ENCODE results near the gene SLC6A8.
"Not testable (repeated sequence)": the region's sequence is repeated elsewhere in the genome, so short reads cannot be mapped to it uniquely, and the experiment has no call there.

Gene SLC6A8

GRCh38 chrX:153706799-153707198, 19.1 kb downstream of the SLC6A8 start:
- no peak for DNase-seq (ENCODE audit: low read depth in 2 of 2)

GRCh38 chrX:153707406-153707805, 19.7 kb downstream of the SLC6A8 start:
- no peak for DNase-seq (ENCODE audit: low read depth in 2 of 2)

- DNase-seq (ENCODE audit: low read depth in 2 of 2) = peak in 1 of 2 donors; percentile 5
These were observed 20.7 kb downstream of the SLC6A8 start for GRCh38 chrX:153708415-153708814.

- DNase-seq (ENCODE audit: low read depth in 2 of 2) = no peak
These were observed 22.3 kb downstream of the SLC6A8 start for GRCh38 chrX:153709726-153710674.

GRCh38 chrX:153714256-153714655, 26.5 kb downstream of the SLC6A8 start:
- DNase-seq (ENCODE audit: low read depth in 2 of 2) = no peak

- DNase-seq (ENCODE audit: low read depth in 2 of 2) = no peak
These were observed 29.7 kb downstream of the SLC6A8 start for GRCh38 chrX:153717445-153717844.

- no peak for DNase-seq (ENCODE audit: low read depth in 2 of 2)
These were observed 31.5 kb downstream of the SLC6A8 start for GRCh38 chrX:153719238-153719637.

GRCh38 chrX:153719701-153720100, 32.0 kb downstream of the SLC6A8 start:
- no peak for DNase-seq (ENCODE audit: low read depth in 2 of 2)

GRCh38 chrX:153722704-153723350, 35.1 kb downstream of the SLC6A8 start:
- no peak for DNase-seq (ENCODE audit: low read depth in 2 of 2)

- peak; percentile 24 to 27 for DNase-seq (ENCODE audit: low read depth in 2 of 2)
These were observed 35.9 kb downstream of the SLC6A8 start for GRCh38 chrX:153723351-153724251.

GRCh38 chrX:153724252-153725038, 36.7 kb downstream of the SLC6A8 start, which contains the start of the genes ABCD1 and BCAP31:
Gene ABCD1, plus strand, starts transcription at chrX:153724856. Its CDS starts 411 bp downstream, at chrX:153725267.
Gene BCAP31, minus strand, starts transcription at chrX:153724387. Its CDS starts 1,143 bp downstream, at chrX:153723244.
- DNase-seq (ENCODE audit: low read depth in 2 of 2) = peak; percentile 72 to 75

GRCh38 chrX:153725039-153725831, 37.5 kb downstream of the SLC6A8 start:
- DNase-seq (ENCODE audit: low read depth in 2 of 2) = no peak

- DNase-seq (ENCODE audit: low read depth in 2 of 2) = no peak
These were observed 38.1 kb downstream of the SLC6A8 start for GRCh38 chrX:153725832-153726285.

GRCh38 chrX:153726286-153727122, 38.8 kb downstream of the SLC6A8 start:
- no peak for DNase-seq (ENCODE audit: low read depth in 2 of 2)

GRCh38 chrX:153727123-153727931, 39.6 kb downstream of the SLC6A8 start:
- DNase-seq (ENCODE audit: low read depth in 2 of 2) = no peak

- no peak for DNase-seq (ENCODE audit: low read depth in 2 of 2)
These were observed 40.4 kb downstream of the SLC6A8 start for GRCh38 chrX:153728095-153728494.

GRCh38 chrX:153728951-153729631, 41.4 kb downstream of the SLC6A8 start:
- DNase-seq (ENCODE audit: low read depth in 2 of 2) = no peak

GRCh38 chrX:153730115-153730514, 42.4 kb downstream of the SLC6A8 start:
- DNase-seq (ENCODE audit: low read depth in 2 of 2) = not testable (repeated sequence)

Data from activated CD8-positive, alpha-beta memory T cell treated with anti-CD3 and anti-CD28 coated beads for 4 hours (primary cell).